RWPE2 (cell line): ENCODE results near the gene FSCN2.

Experiments used
- ATAC-seq: fragments of 200-7000 bp; cut with Tn5 transposase; 3 replicates; pipeline ENCODE4 v1.9.1; 2021; ENCODE audit warnings: low read depth
- DNase-seq: peaks from one replicate; pipeline ENCODE4 v3.0.0-alpha.2; 2020; ENCODE audit warnings: low spot score
- H3K27ac ChIP-seq: fragments of 450-650 bp; 2 replicates; pipeline ENCODE4 v1.5.1; 2017; ENCODE audit warnings: mild to moderate bottlenecking; ENCODE audit not compliant: poor library complexity, severe bottlenecking
- H3K27me3 ChIP-seq: fragments of 250-450 bp; sonication (Bioruptor Pico); 2 replicates; pipeline ENCODE4 v1.5.1; 2021; ENCODE audit warnings: mild to moderate bottlenecking, moderate library complexity; ENCODE audit not compliant: insufficient read depth, poor library complexity, severe bottlenecking
- H3K36me3 ChIP-seq: fragments of 250-450 bp; sonication (Bioruptor Pico); 2 replicates; pipeline ENCODE4 v1.5.1; 2020; ENCODE audit warnings: low read depth, mild to moderate bottlenecking, moderate library complexity
- H3K4me1 ChIP-seq: fragments of 250-450 bp; sonication (Bioruptor Pico); 2 replicates; pipeline ENCODE4 v1.5.1; 2021; ENCODE audit warnings: mild to moderate bottlenecking, moderate library complexity; ENCODE audit not compliant: insufficient read depth, poor library complexity, severe bottlenecking
- H3K4me3 ChIP-seq: fragments of 250-450 bp; sonication (Bioruptor Pico); 2 replicates; pipeline ENCODE4 v1.5.1; 2021; ENCODE audit warnings: mild to moderate bottlenecking, moderate library complexity; ENCODE audit not compliant: severe bottlenecking
- H3K9me3 ChIP-seq: fragments of 250-450 bp; sonication (Bioruptor Pico); 2 replicates; pipeline ENCODE4 v1.5.1; 2021; ENCODE audit warnings: mild to moderate bottlenecking, moderate library complexity; ENCODE audit not compliant: severe bottlenecking
- TF ChIP-seq, protein P1 (sequence below): fragments of 450-650 bp; IDR thresholded peaks from one replicate; pipeline ENCODE4 v1.5.1; 2017; ENCODE audit warnings: mild to moderate bottlenecking, moderate library complexity; ENCODE audit not compliant: poor library complexity, severe bottlenecking

Gene FSCN2

GRCh38 chr17:81491761-81492160, 36.4 kb upstream of the FSCN2 start:
- Histone ChIP-seq H3K27ac (no peak overlapping the region), H3K4me3 (no peak overlapping the region), H3K4me1 (peaks cover 3% of the 10 kb centered on the region), H3K9me3 (no peaks in the 10 kb centered on the region), H3K27me3 (no peaks in the 10 kb centered on the region), H3K36me3 (no peaks in the 10 kb centered on the region)
- TF ChIP-seq, protein P1, sequence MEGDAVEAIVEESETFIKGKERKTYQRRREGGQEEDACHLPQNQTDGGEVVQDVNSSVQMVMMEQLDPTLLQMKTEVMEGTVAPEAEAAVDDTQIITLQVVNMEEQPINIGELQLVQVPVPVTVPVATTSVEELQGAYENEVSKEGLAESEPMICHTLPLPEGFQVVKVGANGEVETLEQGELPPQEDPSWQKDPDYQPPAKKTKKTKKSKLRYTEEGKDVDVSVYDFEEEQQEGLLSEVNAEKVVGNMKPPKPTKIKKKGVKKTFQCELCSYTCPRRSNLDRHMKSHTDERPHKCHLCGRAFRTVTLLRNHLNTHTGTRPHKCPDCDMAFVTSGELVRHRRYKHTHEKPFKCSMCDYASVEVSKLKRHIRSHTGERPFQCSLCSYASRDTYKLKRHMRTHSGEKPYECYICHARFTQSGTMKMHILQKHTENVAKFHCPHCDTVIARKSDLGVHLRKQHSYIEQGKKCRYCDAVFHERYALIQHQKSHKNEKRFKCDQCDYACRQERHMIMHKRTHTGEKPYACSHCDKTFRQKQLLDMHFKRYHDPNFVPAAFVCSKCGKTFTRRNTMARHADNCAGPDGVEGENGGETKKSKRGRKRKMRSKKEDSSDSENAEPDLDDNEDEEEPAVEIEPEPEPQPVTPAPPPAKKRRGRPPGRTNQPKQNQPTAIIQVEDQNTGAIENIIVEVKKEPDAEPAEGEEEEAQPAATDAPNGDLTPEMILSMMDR: no peak
- no peak for DNase-seq
- no peak for ATAC-seq

DNA sequence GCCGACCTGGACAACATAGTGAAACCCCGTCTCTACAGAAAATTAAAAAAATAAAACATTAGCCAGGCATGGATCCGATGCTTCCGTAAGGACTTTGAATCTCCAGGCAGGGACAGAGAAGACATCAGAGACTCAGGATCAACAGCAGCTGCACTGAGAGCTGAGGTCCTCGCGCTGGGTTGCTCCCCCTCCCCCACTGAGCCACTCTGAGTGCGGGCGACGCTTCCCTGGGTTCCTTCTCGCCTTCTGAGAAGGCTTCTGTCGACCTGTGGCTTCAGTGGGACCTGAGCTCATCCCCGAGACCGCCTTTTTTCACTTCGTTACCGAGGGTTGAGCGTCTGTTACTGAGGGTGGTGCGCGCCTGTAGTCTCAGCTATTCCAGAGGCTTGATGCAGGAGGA, 36.0 kb upstream of the FSCN2 start:
- H3K9me3 ChIP-seq: no peaks in the 10 kb centered on the region
- peak; percentile 45 for DNase-seq
- no peak overlapping the region for H3K27ac ChIP-seq
- no peak for ATAC-seq
- peaks cover 2% of the 10 kb centered on the region for H3K4me1 ChIP-seq
- H3K27me3 ChIP-seq: no peaks in the 10 kb centered on the region
- no peaks in the 10 kb centered on the region for H3K36me3 ChIP-seq
- TF ChIP-seq, protein P1: no peak
- H3K4me3 ChIP-seq: no peak overlapping the region

DNA sequence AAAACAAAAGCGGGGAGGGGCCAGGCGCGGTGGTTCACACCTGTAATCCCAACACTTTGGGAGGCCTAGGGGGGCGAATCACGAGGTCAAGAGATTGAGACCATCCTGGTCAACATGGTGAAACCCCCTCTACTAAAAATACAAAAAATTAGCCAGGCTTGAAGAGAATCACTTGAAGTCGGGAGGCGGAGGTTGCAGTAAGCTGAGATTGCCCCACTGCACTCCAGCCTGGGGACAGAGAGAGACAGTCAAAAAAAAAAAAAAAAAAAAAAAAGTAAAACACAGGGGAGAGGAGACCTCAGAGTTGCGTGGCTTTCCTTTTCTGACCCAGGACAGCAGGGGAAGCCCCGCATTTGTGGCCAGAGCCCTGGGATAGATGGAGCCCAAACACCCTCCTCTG, 35.5 kb upstream of the FSCN2 start:
- ATAC-seq (no peak), DNase-seq (no peak)
- TF ChIP-seq, protein P1: no peak
- Histone ChIP-seq H3K36me3 (no peaks in the 10 kb centered on the region), H3K9me3 (no peaks in the 10 kb centered on the region), H3K27ac (no peak overlapping the region), H3K4me1 (no peaks in the 10 kb centered on the region), H3K27me3 (no peaks in the 10 kb centered on the region), H3K4me3 (no peak overlapping the region)

DNA sequence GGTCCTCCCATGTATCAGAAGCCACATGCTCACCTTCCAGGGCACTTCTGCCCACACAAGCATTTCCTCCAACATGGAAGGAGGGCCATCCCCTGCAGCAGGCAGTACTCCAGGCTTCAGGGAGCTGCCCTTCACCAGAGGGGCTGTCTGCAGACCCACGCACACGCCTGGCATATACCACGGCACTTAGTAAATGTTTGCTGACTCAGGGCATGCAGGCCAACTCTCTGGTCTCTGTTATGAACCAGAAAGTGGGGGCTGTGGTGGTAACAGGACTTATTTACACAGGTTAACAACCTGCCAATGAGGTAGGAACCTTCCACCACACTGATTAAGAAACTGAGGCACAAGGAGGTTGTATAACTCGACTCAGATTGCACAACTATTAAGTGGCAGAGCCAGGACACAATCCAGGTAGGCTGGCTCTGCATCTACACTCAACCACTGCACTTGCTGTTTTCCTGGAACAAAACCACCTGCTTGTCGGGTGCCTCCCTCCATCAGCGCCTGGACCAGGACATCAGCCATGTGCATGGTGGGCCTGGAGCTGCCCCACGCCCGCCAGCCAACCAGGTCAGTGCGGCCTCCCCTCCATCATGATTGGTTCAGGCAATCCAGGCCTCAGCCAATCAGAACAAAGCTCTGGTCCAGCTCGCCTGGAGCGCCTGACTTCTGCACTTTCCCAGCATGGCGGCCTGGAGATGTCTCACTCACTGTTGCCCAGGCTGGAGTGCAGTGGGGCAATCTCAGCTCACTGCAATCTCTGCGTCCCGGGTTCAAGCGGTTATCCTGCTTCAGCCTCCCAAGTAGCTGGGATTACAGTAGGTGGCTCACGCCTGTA, 34.8 kb upstream of the FSCN2 start:
- no peak overlapping the region for H3K4me3 ChIP-seq
- ATAC-seq (no peak), DNase-seq (no peak)
- no peaks in the 10 kb centered on the region for H3K4me1 ChIP-seq
- H3K27ac ChIP-seq: no peak overlapping the region
- H3K36me3 ChIP-seq: no peaks in the 10 kb centered on the region
- H3K27me3 ChIP-seq: no peaks in the 10 kb centered on the region
- TF ChIP-seq, protein P1: no peak
- no peaks in the 10 kb centered on the region for H3K9me3 ChIP-seq
